ENCODE measurements around the gene PLEKHO2. TPM values are rescaled to one million over a fixed set of nuclear protein-coding genes. Genes with fewer than 3 reads are reported as not detected.

The PLEKHO2 gene
- total RNA-seq, 1 experiment from 2014 or later, result 7.9 TPM

DNA sequence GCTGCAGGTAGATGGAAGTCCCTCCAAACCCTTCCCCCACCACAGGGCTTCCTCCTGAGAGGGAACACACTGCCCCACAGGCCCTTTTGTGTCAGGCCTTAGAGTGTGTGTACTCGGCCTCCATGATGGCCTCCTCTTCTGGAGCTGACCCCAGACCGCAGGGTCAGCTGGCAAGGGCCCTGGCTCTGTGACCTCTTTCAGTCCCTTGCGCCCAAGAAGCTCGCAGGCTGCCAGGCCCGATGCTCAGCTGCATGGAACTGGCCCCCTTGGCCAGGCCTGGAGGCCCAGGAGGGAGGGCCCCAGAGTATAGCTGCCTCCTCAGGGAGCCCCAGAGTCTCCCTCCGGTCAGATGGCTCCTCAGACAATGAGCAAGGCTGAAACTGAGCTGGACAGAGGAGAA lies 46.6 kb downstream of the PLEKHO2 start:
- BruUV-seq (replicated peaks), result no TSS peak
- Histone ChIP-seq H3F3A (ENCODE audit: insufficient read depth, low read depth) (peaks cover 10% of the 10 kb centered on the region; the same call in 1 of the 2 replicates), H3K27ac (no peak overlapping the region), H3K9me3 (ENCODE audit: insufficient read depth, low read depth) (no peaks in the 10 kb centered on the region), H3K27me3 (ENCODE audit: insufficient read depth, low read depth) (no peaks in the 10 kb centered on the region), H2AFZ (no peak overlapping the region), H3K4me1 (replicated peaks; ENCODE audit: insufficient read depth) (peaks cover 13% of the 10 kb centered on the region), H4K20me1 (ENCODE audit: insufficient read depth) (no peaks in the 10 kb centered on the region), H3K79me2 (ENCODE audit: low read depth) (no peaks in the 10 kb centered on the region), H3K4me2 (no peak overlapping the region), H3K36me3 (ENCODE audit: low read depth) (no peaks in the 10 kb centered on the region), H3K4me3 (no peak overlapping the region), H3K9me2 (ENCODE audit: insufficient read depth) (no peaks in the 10 kb centered on the region)
- CTCF ChIA-PET, result no interaction called here
- DNase-seq, result no peak
- TF ChIP-seq, protein P1, sequence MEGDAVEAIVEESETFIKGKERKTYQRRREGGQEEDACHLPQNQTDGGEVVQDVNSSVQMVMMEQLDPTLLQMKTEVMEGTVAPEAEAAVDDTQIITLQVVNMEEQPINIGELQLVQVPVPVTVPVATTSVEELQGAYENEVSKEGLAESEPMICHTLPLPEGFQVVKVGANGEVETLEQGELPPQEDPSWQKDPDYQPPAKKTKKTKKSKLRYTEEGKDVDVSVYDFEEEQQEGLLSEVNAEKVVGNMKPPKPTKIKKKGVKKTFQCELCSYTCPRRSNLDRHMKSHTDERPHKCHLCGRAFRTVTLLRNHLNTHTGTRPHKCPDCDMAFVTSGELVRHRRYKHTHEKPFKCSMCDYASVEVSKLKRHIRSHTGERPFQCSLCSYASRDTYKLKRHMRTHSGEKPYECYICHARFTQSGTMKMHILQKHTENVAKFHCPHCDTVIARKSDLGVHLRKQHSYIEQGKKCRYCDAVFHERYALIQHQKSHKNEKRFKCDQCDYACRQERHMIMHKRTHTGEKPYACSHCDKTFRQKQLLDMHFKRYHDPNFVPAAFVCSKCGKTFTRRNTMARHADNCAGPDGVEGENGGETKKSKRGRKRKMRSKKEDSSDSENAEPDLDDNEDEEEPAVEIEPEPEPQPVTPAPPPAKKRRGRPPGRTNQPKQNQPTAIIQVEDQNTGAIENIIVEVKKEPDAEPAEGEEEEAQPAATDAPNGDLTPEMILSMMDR (conservative IDR thresholded peaks at IDR 0.05), result no peak
- no peak for TF ChIP-seq EZH2 (IDR thresholded peaks at IDR 0.05; ENCODE audit: low read depth)
- POLR2A ChIA-PET (ENCODE audit: unreplicated experiment), result no interaction called here
- intact Hi-C loops (cut with micrococcal nuclease; ENCODE audit: unreplicated experiment), result no loop called here

DNA sequence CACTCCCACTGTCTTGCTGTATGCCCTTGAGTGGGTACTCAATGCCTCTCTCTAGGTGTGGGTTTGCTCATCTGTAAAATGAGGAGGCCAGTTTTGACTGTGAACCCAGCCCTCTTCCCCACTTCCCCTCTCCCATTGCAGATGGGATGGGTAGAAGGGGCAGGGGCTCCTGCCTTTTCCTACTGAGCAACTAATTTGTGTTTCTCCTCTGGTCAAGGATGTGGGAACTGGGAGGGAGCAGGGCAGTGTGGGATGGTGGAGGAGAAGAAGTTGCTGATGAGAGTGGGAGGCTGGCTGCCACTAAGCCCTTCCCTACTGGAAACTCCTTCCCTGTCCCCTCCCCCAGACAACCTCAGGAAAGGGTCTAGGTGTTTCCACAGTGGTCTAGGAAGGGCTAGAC lies 49.8 kb downstream of the PLEKHO2 start:
- CTCF ChIA-PET, result no interaction called here
- intact Hi-C loops (cut with micrococcal nuclease; ENCODE audit: unreplicated experiment), result no loop called here
- Histone ChIP-seq H3K79me2 (ENCODE audit: low read depth) (no peaks in the 10 kb centered on the region), H3K9me2 (ENCODE audit: insufficient read depth) (no peaks in the 10 kb centered on the region), H3F3A (ENCODE audit: insufficient read depth, low read depth) (peaks cover 3% of the 10 kb centered on the region; the same call in 1 of the 2 replicates), H3K4me2 (no peak overlapping the region), H3K27me3 (ENCODE audit: insufficient read depth, low read depth) (no peaks in the 10 kb centered on the region), H3K9me3 (ENCODE audit: insufficient read depth, low read depth) (no peaks in the 10 kb centered on the region), H3K27ac (no peak overlapping the region), H3K4me1 (replicated peaks; ENCODE audit: insufficient read depth) (peaks cover 20% of the 10 kb centered on the region), H2AFZ (no peak overlapping the region), H3K36me3 (ENCODE audit: low read depth) (no peaks in the 10 kb centered on the region), H3K4me3 (no peak overlapping the region), H4K20me1 (ENCODE audit: insufficient read depth) (no peaks in the 10 kb centered on the region)
- DNase-seq, result no peak
- no TSS peak for BruUV-seq (replicated peaks)
- TF ChIP-seq, protein P1 (conservative IDR thresholded peaks at IDR 0.05), result no peak
- no peak for TF ChIP-seq EZH2 (IDR thresholded peaks at IDR 0.05; ENCODE audit: low read depth)
- POLR2A ChIA-PET (ENCODE audit: unreplicated experiment), result no interaction called here

DNA sequence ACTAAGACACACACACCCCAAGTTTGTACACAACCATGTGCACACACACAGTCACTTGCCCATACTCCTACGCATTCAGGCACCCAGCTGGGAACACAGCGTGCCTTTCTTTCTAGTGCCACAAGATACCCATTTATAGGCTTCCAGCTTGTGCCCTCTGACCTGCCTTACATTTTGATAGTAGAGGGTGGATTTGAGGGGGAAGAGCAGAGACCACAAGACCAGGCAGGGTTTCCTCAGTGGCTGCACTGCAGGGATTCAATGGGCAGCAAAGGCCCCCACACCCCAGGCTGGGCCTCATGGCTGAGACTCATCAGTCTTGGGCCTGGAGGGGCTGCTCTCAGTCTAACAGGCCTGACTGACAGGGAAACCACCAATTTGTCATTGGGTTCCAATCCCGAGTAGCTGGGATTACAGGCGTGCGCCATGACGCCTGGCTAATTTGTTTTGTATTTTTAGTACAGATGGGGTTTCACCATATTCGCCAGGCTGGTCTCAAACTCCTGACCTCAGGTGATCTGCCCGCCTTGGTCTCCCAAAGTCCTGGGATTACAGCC lies 51.2 kb downstream of the PLEKHO2 start:
- Histone ChIP-seq H3F3A (ENCODE audit: insufficient read depth, low read depth) (peaks cover 8% of the 10 kb centered on the region; the same call in 1 of the 2 replicates), H3K4me1 (replicated peaks; ENCODE audit: insufficient read depth) (peaks cover 34% of the 10 kb centered on the region), H3K27me3 (ENCODE audit: insufficient read depth, low read depth) (no peaks in the 10 kb centered on the region), H3K4me2 (no peak overlapping the region), H3K79me2 (ENCODE audit: low read depth) (no peaks in the 10 kb centered on the region), H3K27ac (no peak overlapping the region), H4K20me1 (ENCODE audit: insufficient read depth) (no peaks in the 10 kb centered on the region), H2AFZ (no peak overlapping the region), H3K4me3 (no peak overlapping the region), H3K9me2 (ENCODE audit: insufficient read depth) (no peaks in the 10 kb centered on the region), H3K36me3 (ENCODE audit: low read depth) (no peaks in the 10 kb centered on the region), H3K9me3 (ENCODE audit: insufficient read depth, low read depth) (no peaks in the 10 kb centered on the region)
- intact Hi-C loops (cut with micrococcal nuclease; ENCODE audit: unreplicated experiment), result no loop called here
- no peak for DNase-seq
- CTCF ChIA-PET, result no interaction called here
- BruUV-seq (replicated peaks), result no TSS peak
- POLR2A ChIA-PET (ENCODE audit: unreplicated experiment), result no interaction called here
- TF ChIP-seq, protein P1 (conservative IDR thresholded peaks at IDR 0.05), result no peak
- TF ChIP-seq EZH2 (IDR thresholded peaks at IDR 0.05; ENCODE audit: low read depth), result no peak

All from PC-9 (cell line).